Endothelial cell of umbilical vein (primary cell): ENCODE measurements around the gene CRYBG2. TPM values are rescaled to one million over a fixed set of nuclear protein-coding genes. Genes with fewer than 3 reads are reported as not detected.

Source experiments
- BruUV-seq: library from RNA; stranded (reverse); fragments of 400-500 nt; replicated peaks from 2 replicates; lab custom pipeline; 2021; lab: Mats Ljungman, UMichigan
- CTCF ChIA-PET: fragments of 300-600, 350-600 bp; sonication (Branson Sonifier 250); formaldehyde crosslinking; loops from one replicate; lab custom pipeline; 2021; ENCODE audit warnings: antibody characterized with exemption, inconsistent platforms; lab: Charles Lee
- POLR2A ChIA-PET: fragments of 300-600, 350-600 bp; sonication (Branson Sonifier 250); formaldehyde crosslinking; loops from one replicate; lab custom pipeline; 2021; ENCODE audit warnings: antibody characterized with exemption, inconsistent platforms; lab: Charles Lee
- DNase-seq: peaks from one replicate; pipeline ENCODE4 v3.0.0-alpha.2; 2011; ENCODE audit warnings: low read depth, low spot score
- FAIRE-seq: peaks from 2 replicates; lab custom pipeline; 2011; peaks lifted over from hg19 to GRCh38; lab: Jason Lieb, UNC
- H2AFZ ChIP-seq: 2 replicates; pipeline ENCODE4 v1.6.0; 2012; ENCODE audit warnings: low read depth, low read length, control low read depth, inconsistent platforms
- H3K27ac ChIP-seq: 2 replicates; pipeline ENCODE4 v1.5.1; 2011; ENCODE audit warnings: low read depth, mild to moderate bottlenecking, control low read depth, low read length, moderate library complexity; ENCODE audit not compliant: insufficient read depth
- H3K27me3 ChIP-seq, 2 experiments: 2 replicates each; pipeline versions ENCODE4 v1.6.0 to v1.6.1; 2011; ENCODE audit warnings: low read length in 2 of 2, mixed read lengths in 1 of 2; ENCODE audit not compliant: control insufficient read depth in 2 of 2, insufficient read depth in 2 of 2
- H3K36me3 ChIP-seq, 2 experiments: 2 replicates in 1 of 2; 3 replicates in 1 of 2; pipeline ENCODE4 v1.5.1; 2011; ENCODE audit warnings: low read length in 2 of 2, mild to moderate bottlenecking in 1 of 2, moderate library complexity in 1 of 2; ENCODE audit not compliant: control insufficient read depth in 2 of 2, insufficient read depth in 2 of 2; ENCODE audit errors: extremely low read depth in 1 of 2
- H3K4me1 ChIP-seq: 3 replicates; pipeline ENCODE4 v1.5.1; 2011; ENCODE audit warnings: mild to moderate bottlenecking, low read length; ENCODE audit not compliant: control insufficient read depth, insufficient read depth; ENCODE audit errors: extremely low read depth
- H3K4me2 ChIP-seq: 2 replicates; pipeline ENCODE4 v1.6.1; 2011; ENCODE audit warnings: low read length, control low read depth, mixed read lengths; ENCODE audit not compliant: insufficient read depth
- H3K4me3 ChIP-seq, 3 experiments: fragments of 200-600 bp in 1 of 3; sonication (generic), shearing (Covaris generic) in 1 of 3; replicated peaks in 1 of 3; 2 replicates each; pipeline ENCODE4 v1.5.1; 2011 to 2016; ENCODE audit warnings: control low read depth in 3 of 3, low read length in 3 of 3, mild to moderate bottlenecking in 2 of 3, inconsistent platforms in 1 of 3, low read depth in 1 of 3, moderate library complexity in 1 of 3; ENCODE audit not compliant: insufficient read depth in 1 of 3
- H3K79me2 ChIP-seq: 2 replicates; pipeline ENCODE4 v1.6.0; 2012; ENCODE audit warnings: low read length, inconsistent platforms; ENCODE audit not compliant: control insufficient read depth, insufficient read depth
- H3K9ac ChIP-seq: replicated peaks from 2 replicates; pipeline ENCODE3; 2011; ENCODE audit warnings: low read length, control low read depth; ENCODE audit not compliant: insufficient read depth; ENCODE audit errors: extremely low read depth
- H3K9me1 ChIP-seq: replicated peaks from 3 replicates; pipeline ENCODE4 v1.6.0; 2011; ENCODE audit warnings: mild to moderate bottlenecking, low read length; ENCODE audit not compliant: control insufficient read depth, insufficient read depth; ENCODE audit errors: extremely low read depth
- H3K9me3 ChIP-seq: replicated peaks from 2 replicates; pipeline ENCODE4 v1.5.1; 2012; ENCODE audit warnings: low read length, inconsistent platforms; ENCODE audit not compliant: control insufficient read depth, insufficient read depth
- H4K20me1 ChIP-seq: replicated peaks from 2 replicates; pipeline ENCODE3; 2011; ENCODE audit warnings: mild to moderate bottlenecking, low read length; ENCODE audit not compliant: control insufficient read depth, insufficient read depth; ENCODE audit errors: extremely low read depth
- CTCF ChIP-seq, 2 donors: IDR thresholded peaks; 1 replicate in 1 of 2; 2 replicates in 1 of 2; pipeline ENCODE4 v1.5.1; 2011; ENCODE audit warnings: low read length in 2 of 2, mild to moderate bottlenecking in 2 of 2, moderate library complexity in 2 of 2, control low read depth in 1 of 2, inconsistent platforms in 1 of 2, low read depth in 1 of 2; ENCODE audit not compliant: insufficient read depth in 1 of 2; ENCODE audit errors: extremely low read depth in 1 of 2
- EZH2 ChIP-seq: IDR thresholded peaks from 2 replicates; pipeline ENCODE4 v1.6.1; 2012; ENCODE audit warnings: borderline replicate concordance, low read depth, mild to moderate bottlenecking, moderate library complexity, low read length, inconsistent platforms; ENCODE audit not compliant: severe bottlenecking
- FOS ChIP-seq: IDR thresholded peaks from 2 replicates; pipeline ENCODE4 v1.6.1; 2011; ENCODE audit warnings: mild to moderate bottlenecking, low read length, moderate library complexity, borderline replicate concordance; ENCODE audit not compliant: insufficient read depth
- GATA2 ChIP-seq: IDR thresholded peaks from 2 replicates; pipeline ENCODE4 v1.7.0; 2011; ENCODE audit warnings: low read depth, mild to moderate bottlenecking, moderate library complexity, mixed read lengths, low read length; ENCODE audit not compliant: insufficient read length, insufficient read depth
- JUN ChIP-seq: IDR thresholded peaks from 2 replicates; pipeline ENCODE4 v1.6.1; 2011; ENCODE audit warnings: borderline replicate concordance, low read depth; ENCODE audit not compliant: insufficient read length, insufficient read depth
- MAX ChIP-seq: IDR thresholded peaks from 2 replicates; pipeline ENCODE4 v1.6.1; 2011; ENCODE audit not compliant: insufficient read depth, insufficient read length
- MYC ChIP-seq: IDR thresholded peaks from one replicate; pipeline ENCODE4 v1.6.1; 2011; ENCODE audit warnings: mild to moderate bottlenecking, low read depth, low read length
- POLR2A ChIP-seq: IDR thresholded peaks from 2 replicates; pipeline ENCODE4 v1.6.1; 2012; ENCODE audit warnings: low read depth, mild to moderate bottlenecking, control low read depth, low read length
- POLR2AphosphoS5 ChIP-seq: IDR thresholded peaks from 2 replicates; pipeline ENCODE4 v1.6.1; 2012; ENCODE audit warnings: low read depth, mild to moderate bottlenecking, control low read depth, low read length, moderate library complexity; ENCODE audit not compliant: insufficient read depth
- dilution Hi-C: fragments of 300-500 bp; cut with MboI; formaldehyde crosslinking; loops from one replicate; pipeline ENCODE4 v1.15.0; 2019; ENCODE audit warnings: low sequenced_read_pairs; ENCODE audit not compliant: extremely low pct_ligation_motif_present
- intact Hi-C: fragments of 100-400 bp; cut with micrococcal nuclease; formaldehyde crosslinking; loops from one replicate; pipeline ENCODE4 v1.10.0; 2022
- polyA plus RNA-seq, 4 experiments: library from polyadenylated mRNA; depleted of rRNA in 3 of 4; stranded (reverse) in 3 of 4; unstranded in 1 of 4; fragments of >200 nt; gene quantifications; 2 replicates each; pipeline versions ENCODE4 v1.2.1 to v1.2.3, GENCODE V29; 2011 to 2012; ENCODE audit warnings: missing spikeins in 1 of 4
- total RNA-seq: library from RNA; stranded (reverse); gene quantifications from 2 replicates; pipeline ENCODE4 v1.2.3, GENCODE V29; 2021

The CRYBG2 gene
- total and polyA plus RNA-seq, 2 donors (not counting 3 experiments of a cell fraction or from before 2014, with no cell fraction given) = not detected

DNA sequence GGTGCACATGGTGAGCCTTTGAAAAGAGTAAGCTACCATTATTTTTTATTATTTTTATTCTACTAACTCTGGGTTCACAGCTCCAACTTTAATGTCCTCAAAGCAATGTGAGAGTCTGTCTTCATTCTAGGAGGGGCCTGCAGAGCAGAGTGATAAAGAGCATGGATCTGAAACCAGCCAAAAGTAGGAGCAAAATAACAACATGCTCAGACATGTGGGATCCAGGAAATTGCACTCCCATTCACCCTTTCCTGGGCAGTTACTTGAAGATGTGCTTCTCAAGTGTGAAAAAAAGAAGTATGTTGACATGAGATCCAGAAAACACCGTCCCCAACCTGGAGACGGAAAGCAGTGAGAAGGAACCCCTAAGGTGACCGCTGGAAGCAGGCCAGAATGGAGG, 48.0 kb upstream of the CRYBG2 start:
- Histone ChIP-seq H3K4me3 (no peak overlapping the region), H3K9me1 (no peaks in the 10 kb centered on the region), H4K20me1 (no peaks in the 10 kb centered on the region), H3K9ac (no peak overlapping the region), H3K9me3 (no peaks in the 10 kb centered on the region), H3K4me2 (no peak overlapping the region), H3K27me3 (peaks cover 0 to 2% of the 10 kb centered on the region in 2 experiments), H3K36me3 (no peaks in the 10 kb centered on the region), H3K4me1 (no peaks in the 10 kb centered on the region), H3K79me2 (no peaks in the 10 kb centered on the region), H2AFZ (no peak overlapping the region), H3K27ac (no peak overlapping the region)
- intact Hi-C loops (no loop called here), dilution Hi-C loops (no loop called here)
- BruUV-seq = no TSS peak
- CTCF ChIA-PET = interaction anchor here (1.0 to 9.0 kb wide), 2 partner anchors 15 to 32 kb away, joined by 3 to 102 read pairs; no protein-coding TSS in a partner anchor
- no peak for DNase-seq
- no peak for FAIRE-seq
- TF ChIP-seq GATA2 (no peak), FOS (no peak), POLR2A (no peak), POLR2AphosphoS5 (no peak), JUN (no peak), CTCF (IDR thresholded peaks at IDR 0.05; ENCODE audit: extremely low read depth in 1 of 2, insufficient read depth in 1 of 2, low read depth in 1 of 2, low read length in 2 of 2) (no peak), EZH2 (no peak), MAX (no peak), MYC (no peak)
- POLR2A ChIA-PET = no interaction called here
